Measurements from ENCODE around the gene MCU. TPM values are rescaled to one million over a fixed set of nuclear protein-coding genes. Genes with fewer than 3 reads are reported as not detected.

The MCU gene
- total RNA-seq, 1 donor from 2014 or later = 63.8 TPM

DNA sequence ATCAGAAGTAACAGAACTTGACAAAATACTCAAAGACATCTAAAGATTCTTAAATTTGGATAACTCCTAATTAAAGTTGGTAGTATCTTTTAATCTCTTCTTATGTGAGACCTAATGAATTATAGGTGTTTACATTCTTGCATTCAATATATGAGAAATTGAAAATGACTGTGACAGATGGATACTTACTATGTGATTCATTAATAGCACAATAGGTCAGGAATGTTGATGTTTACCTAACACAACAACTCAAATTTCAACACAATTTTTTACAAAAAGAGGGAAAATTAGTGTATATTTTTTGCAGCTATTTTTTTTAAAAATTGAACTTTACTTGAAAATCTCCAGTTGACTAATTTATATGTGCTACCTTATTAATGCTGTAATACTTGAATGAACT lies 31.7 kb upstream of the MCU start:
- no peak for DNase-seq (ENCODE audit: low spot score, unreplicated experiment)
- Mint-ChIP-seq H3K4me3 (ENCODE audit: low read depth) (no peak overlapping the region), H3K36me3 (ENCODE audit: insufficient read depth) (no peaks in the 10 kb centered on the region)

DNA sequence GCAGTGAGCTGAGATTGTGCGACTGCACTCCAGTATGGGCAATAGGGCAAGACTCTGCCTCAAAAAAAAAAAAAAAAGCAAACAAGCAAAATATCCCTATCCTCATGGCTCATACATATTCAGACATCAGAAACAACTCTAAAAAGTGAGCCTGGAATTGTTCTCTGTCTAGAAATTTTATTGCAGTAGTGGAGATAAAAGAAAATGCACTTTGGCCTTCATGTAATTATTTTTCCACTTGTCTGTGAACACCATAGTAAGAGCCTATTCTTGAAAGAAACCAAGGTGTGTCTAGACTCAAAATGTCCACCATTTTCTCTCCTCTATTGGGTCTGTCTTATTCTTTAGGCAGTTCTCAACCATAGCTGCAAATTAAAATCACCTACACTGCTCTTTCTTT lies 30.5 kb upstream of the MCU start:
- Mint-ChIP-seq H3K27ac (no peak overlapping the region), H3K9me3 (ENCODE audit: low read depth) (peaks cover 3% of the 10 kb centered on the region), H3K4me1 (ENCODE audit: low read depth) (peaks cover 8% of the 10 kb centered on the region), H3K27me3 (no peaks in the 10 kb centered on the region), H3K36me3 (ENCODE audit: insufficient read depth) (no peaks in the 10 kb centered on the region), H3K4me3 (ENCODE audit: low read depth) (no peak overlapping the region)
- DNase-seq (ENCODE audit: low spot score, unreplicated experiment) = no peak
- TF ChIP-seq, protein P1, sequence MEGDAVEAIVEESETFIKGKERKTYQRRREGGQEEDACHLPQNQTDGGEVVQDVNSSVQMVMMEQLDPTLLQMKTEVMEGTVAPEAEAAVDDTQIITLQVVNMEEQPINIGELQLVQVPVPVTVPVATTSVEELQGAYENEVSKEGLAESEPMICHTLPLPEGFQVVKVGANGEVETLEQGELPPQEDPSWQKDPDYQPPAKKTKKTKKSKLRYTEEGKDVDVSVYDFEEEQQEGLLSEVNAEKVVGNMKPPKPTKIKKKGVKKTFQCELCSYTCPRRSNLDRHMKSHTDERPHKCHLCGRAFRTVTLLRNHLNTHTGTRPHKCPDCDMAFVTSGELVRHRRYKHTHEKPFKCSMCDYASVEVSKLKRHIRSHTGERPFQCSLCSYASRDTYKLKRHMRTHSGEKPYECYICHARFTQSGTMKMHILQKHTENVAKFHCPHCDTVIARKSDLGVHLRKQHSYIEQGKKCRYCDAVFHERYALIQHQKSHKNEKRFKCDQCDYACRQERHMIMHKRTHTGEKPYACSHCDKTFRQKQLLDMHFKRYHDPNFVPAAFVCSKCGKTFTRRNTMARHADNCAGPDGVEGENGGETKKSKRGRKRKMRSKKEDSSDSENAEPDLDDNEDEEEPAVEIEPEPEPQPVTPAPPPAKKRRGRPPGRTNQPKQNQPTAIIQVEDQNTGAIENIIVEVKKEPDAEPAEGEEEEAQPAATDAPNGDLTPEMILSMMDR (IDR thresholded peaks at IDR 0.05; ENCODE audit: unreplicated experiment) = no peak

More for the DNA sequence above, 31.7 kb upstream of the MCU start:
- H3K9me3 Mint-ChIP-seq (ENCODE audit: low read depth) = peaks cover 3% of the 10 kb centered on the region
- H3K27me3 Mint-ChIP-seq = no peaks in the 10 kb centered on the region
- H3K27ac Mint-ChIP-seq = no peak overlapping the region
- H3K4me1 Mint-ChIP-seq (ENCODE audit: low read depth) = peaks cover 8% of the 10 kb centered on the region
- TF ChIP-seq, protein P1 (IDR thresholded peaks at IDR 0.05; ENCODE audit: unreplicated experiment) = no peak

DNA sequence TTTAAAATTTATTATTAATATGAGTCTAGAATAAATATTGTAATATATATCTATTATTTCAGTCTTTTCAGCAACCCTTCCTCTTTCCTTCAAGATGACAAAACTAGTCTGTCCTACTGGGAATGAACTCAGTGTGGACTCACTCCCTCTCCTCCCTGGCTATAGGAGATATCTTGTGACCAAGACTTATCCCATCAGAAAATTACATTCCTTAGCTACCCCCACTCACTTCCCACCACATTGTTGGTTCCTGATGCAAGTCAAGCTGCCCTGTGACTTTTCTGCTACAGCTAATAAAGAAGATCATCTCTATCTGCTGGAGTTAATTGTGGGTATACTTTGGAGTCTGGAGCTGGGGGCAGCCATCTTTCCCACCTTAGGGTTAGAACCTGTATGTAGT lies 28.0 kb upstream of the MCU start:
- H3K27me3 Mint-ChIP-seq = no peaks in the 10 kb centered on the region
- H3K4me3 Mint-ChIP-seq (ENCODE audit: low read depth) = no peak overlapping the region
- H3K27ac Mint-ChIP-seq = peak overlapping the region; percentile 71
- no peaks in the 10 kb centered on the region for H3K36me3 Mint-ChIP-seq (ENCODE audit: insufficient read depth)
- TF ChIP-seq, protein P1 (IDR thresholded peaks at IDR 0.05; ENCODE audit: unreplicated experiment) = no peak
- peaks cover 3% of the 10 kb centered on the region for H3K9me3 Mint-ChIP-seq (ENCODE audit: low read depth)
- DNase-seq (ENCODE audit: low spot score, unreplicated experiment) = no peak
- peaks cover 6% of the 10 kb centered on the region for H3K4me1 Mint-ChIP-seq (ENCODE audit: low read depth)

DNA sequence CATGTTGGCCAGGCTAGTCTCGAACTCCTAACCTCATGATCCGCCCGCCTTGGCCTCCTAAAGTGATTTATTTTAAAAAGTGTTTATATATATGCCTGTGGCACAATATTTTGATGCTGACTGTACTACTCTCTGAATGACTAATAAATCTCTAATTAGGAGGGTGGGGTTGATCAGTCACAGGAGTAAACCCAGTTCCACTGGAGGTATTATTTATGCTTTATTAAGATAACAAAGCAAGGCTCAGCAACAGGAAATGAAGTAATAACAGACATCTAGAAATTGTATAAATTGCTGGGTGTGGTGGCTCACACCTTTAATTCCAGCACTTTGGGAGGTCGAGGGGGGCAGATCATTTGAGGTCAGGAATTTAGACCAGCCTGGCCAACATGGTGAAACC lies 26.0 kb upstream of the MCU start:
- no peak for DNase-seq (ENCODE audit: low spot score, unreplicated experiment)
- Mint-ChIP-seq H3K27me3 (no peaks in the 10 kb centered on the region), H3K4me3 (ENCODE audit: low read depth) (no peak overlapping the region), H3K36me3 (ENCODE audit: insufficient read depth) (no peaks in the 10 kb centered on the region), H3K27ac (no peak overlapping the region), H3K4me1 (ENCODE audit: low read depth) (no peaks in the 10 kb centered on the region), H3K9me3 (ENCODE audit: low read depth) (no peaks in the 10 kb centered on the region)
- TF ChIP-seq, protein P1 (IDR thresholded peaks at IDR 0.05; ENCODE audit: unreplicated experiment) = no peak

DNA sequence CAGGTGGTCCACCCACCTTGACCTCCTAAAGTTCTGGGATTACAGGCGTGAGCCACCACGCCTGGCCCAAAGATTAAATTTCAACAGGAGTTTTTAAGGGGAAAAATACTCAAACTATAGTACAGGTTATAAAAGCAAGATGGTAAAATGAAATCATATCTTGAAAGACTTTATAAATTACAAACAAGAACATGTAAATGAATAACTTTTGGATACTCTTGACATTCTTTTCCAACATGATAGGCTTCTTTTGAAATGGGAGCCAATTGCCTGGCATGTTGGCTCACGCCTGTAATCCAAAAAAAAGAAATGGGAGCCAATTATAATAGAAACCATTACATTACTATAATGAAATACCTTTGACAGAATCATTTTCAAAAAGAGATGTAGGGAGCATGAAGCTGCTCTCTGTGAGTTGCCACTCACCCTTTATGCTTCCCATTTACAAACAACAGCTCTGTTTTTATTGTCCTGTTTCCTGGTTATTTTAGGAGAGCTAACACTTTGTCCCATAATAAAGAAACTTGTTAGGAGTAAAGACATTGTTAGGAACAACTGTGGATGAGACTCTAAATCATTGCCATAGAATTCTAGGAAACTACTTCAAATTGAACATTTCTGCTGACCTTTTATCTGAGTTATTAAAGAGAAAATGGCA lies 24.6 kb upstream of the MCU start:
- Mint-ChIP-seq H3K9me3 (ENCODE audit: low read depth) (no peaks in the 10 kb centered on the region), H3K27ac (no peak overlapping the region), H3K36me3 (ENCODE audit: insufficient read depth) (no peaks in the 10 kb centered on the region), H3K27me3 (no peaks in the 10 kb centered on the region), H3K4me3 (ENCODE audit: low read depth) (no peak overlapping the region), H3K4me1 (ENCODE audit: low read depth) (no peaks in the 10 kb centered on the region)
- TF ChIP-seq, protein P1 (IDR thresholded peaks at IDR 0.05; ENCODE audit: unreplicated experiment) = no peak
- no peak for DNase-seq (ENCODE audit: low spot score, unreplicated experiment)
